MM.1S (cell line): Measurements from ENCODE around the gene TMCC1.

ENCODE experiments used
- DNase-seq: peaks from one replicate; pipeline ENCODE4 v3.0.0-alpha.2; 2015
- H2AFZ ChIP-seq: fragments of 300-600 bp; sonication (generic); 2 replicates; pipeline ENCODE4 v1.6.0; 2016; ENCODE audit warnings: antibody characterized with exemption, low read length
- H3F3A ChIP-seq: fragments of 300-600 bp; sonication (generic); 2 replicates; pipeline ENCODE4 v1.6.1; 2016; ENCODE audit warnings: mild to moderate bottlenecking, antibody characterized with exemption, low read length, moderate library complexity, mixed read lengths; ENCODE audit not compliant: insufficient read depth
- H3K27ac ChIP-seq: fragments of 300-600 bp; sonication (generic); 2 replicates; pipeline ENCODE4 v1.5.1; 2016; ENCODE audit warnings: mild to moderate bottlenecking, low read length
- H3K27me3 ChIP-seq: fragments of 300-600 bp; sonication (generic); replicated peaks from 2 replicates; pipeline ENCODE4 v1.6.0; 2016; ENCODE audit warnings: low read length; ENCODE audit not compliant: insufficient read depth
- H3K36me3 ChIP-seq: fragments of 300-600 bp; sonication (generic); replicated peaks from 2 replicates; pipeline ENCODE4 v1.6.1; 2016; ENCODE audit warnings: mild to moderate bottlenecking, low read length, mixed read lengths; ENCODE audit not compliant: insufficient read depth
- H3K4me1 ChIP-seq: fragments of 300-600 bp; sonication (generic); 2 replicates; pipeline ENCODE4 v1.6.1; 2016; ENCODE audit warnings: low read length, mixed read lengths
- H3K4me2 ChIP-seq: fragments of 300-600 bp; sonication (generic); 2 replicates; pipeline ENCODE4 v1.6.0; 2016; ENCODE audit warnings: low read depth, low read length
- H3K4me3 ChIP-seq: fragments of 300-600 bp; sonication (generic); 2 replicates; pipeline ENCODE4 v1.5.1; 2016; ENCODE audit warnings: low read length, mixed read lengths
- H3K79me2 ChIP-seq: fragments of 300-600 bp; sonication (generic); 2 replicates; pipeline ENCODE4 v1.6.1; 2016; ENCODE audit warnings: mixed run types, low read length, mixed read lengths
- H3K9ac ChIP-seq: fragments of 300-600 bp; sonication (generic); 2 replicates; pipeline ENCODE4 v1.6.1; 2016; ENCODE audit warnings: low read length, mixed read lengths
- H3K9me2 ChIP-seq: fragments of 300-600 bp; sonication (generic); replicated peaks from 2 replicates; pipeline ENCODE4 v1.6.1; 2016; ENCODE audit warnings: mild to moderate bottlenecking, low read length, mixed read lengths; ENCODE audit not compliant: insufficient read depth
- H3K9me3 ChIP-seq: fragments of 300-600 bp; sonication (generic); replicated peaks from 2 replicates; pipeline ENCODE4 v1.6.1; 2016; ENCODE audit warnings: mild to moderate bottlenecking, low read length, mixed read lengths; ENCODE audit not compliant: insufficient read depth
- H4K20me1 ChIP-seq: fragments of 300-600 bp; sonication (generic); 2 replicates; pipeline ENCODE4 v1.6.1; 2016; ENCODE audit warnings: mild to moderate bottlenecking, low read length, moderate library complexity, mixed read lengths; ENCODE audit not compliant: insufficient read depth
- EZH2 ChIP-seq: fragments of 300-600 bp; sonication (generic); optimal IDR thresholded peaks from 2 replicates; pipeline ENCODE3; 2017; ENCODE audit warnings: low read depth, mild to moderate bottlenecking, antibody characterized with exemption, low read length, mixed read lengths
- EZH2phosphoT487 ChIP-seq: fragments of 300-600 bp; sonication (generic); IDR thresholded peaks from 2 replicates; pipeline ENCODE4 v1.6.1; 2018; ENCODE audit warnings: antibody characterized with exemption, low read length
- TF ChIP-seq, protein P1 (sequence below): fragments of 300-600 bp; sonication (generic); IDR thresholded peaks from 2 replicates; pipeline ENCODE4 v1.5.1; 2016; ENCODE audit warnings: antibody characterized with exemption, low read length, mixed read lengths

The TMCC1 gene

DNA sequence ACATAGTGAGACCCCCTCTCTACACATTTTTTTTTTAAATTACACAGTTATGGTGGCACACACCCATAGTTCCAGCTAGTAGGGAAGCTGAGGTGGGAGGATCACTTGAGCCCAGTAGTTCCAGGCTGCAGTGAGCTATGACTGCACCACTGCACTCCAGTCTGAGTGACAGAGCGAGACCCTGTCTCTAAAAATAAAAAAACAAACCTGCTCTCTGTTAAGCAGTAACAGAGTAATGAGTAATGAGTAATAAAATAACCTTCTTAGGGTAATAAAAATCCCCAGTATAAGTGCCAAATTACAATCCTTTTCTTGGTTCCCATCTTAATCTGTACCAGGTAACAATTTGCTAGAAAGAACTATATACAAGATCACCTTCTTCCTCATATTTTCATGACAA is 221.1 kb downstream of the TMCC1 start:
- Histone ChIP-seq H3K27me3 (no peaks in the 10 kb centered on the region), H3K4me2 (no peak overlapping the region), H3K9me2 (no peaks in the 10 kb centered on the region), H3K4me1 (no peaks in the 10 kb centered on the region), H3K79me2 (no peaks in the 10 kb centered on the region), H3F3A (no peaks in the 10 kb centered on the region), H4K20me1 (no peaks in the 10 kb centered on the region), H3K27ac (no peak overlapping the region), H3K36me3 (no peaks in the 10 kb centered on the region), H2AFZ (no peak overlapping the region), H3K9ac (no peak overlapping the region), H3K4me3 (no peak overlapping the region), H3K9me3 (no peaks in the 10 kb centered on the region)
- no peak for DNase-seq
- no peak for TF ChIP-seq EZH2
- TF ChIP-seq, protein P1, sequence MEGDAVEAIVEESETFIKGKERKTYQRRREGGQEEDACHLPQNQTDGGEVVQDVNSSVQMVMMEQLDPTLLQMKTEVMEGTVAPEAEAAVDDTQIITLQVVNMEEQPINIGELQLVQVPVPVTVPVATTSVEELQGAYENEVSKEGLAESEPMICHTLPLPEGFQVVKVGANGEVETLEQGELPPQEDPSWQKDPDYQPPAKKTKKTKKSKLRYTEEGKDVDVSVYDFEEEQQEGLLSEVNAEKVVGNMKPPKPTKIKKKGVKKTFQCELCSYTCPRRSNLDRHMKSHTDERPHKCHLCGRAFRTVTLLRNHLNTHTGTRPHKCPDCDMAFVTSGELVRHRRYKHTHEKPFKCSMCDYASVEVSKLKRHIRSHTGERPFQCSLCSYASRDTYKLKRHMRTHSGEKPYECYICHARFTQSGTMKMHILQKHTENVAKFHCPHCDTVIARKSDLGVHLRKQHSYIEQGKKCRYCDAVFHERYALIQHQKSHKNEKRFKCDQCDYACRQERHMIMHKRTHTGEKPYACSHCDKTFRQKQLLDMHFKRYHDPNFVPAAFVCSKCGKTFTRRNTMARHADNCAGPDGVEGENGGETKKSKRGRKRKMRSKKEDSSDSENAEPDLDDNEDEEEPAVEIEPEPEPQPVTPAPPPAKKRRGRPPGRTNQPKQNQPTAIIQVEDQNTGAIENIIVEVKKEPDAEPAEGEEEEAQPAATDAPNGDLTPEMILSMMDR = no peak
- TF ChIP-seq EZH2phosphoT487 = no peak

DNA sequence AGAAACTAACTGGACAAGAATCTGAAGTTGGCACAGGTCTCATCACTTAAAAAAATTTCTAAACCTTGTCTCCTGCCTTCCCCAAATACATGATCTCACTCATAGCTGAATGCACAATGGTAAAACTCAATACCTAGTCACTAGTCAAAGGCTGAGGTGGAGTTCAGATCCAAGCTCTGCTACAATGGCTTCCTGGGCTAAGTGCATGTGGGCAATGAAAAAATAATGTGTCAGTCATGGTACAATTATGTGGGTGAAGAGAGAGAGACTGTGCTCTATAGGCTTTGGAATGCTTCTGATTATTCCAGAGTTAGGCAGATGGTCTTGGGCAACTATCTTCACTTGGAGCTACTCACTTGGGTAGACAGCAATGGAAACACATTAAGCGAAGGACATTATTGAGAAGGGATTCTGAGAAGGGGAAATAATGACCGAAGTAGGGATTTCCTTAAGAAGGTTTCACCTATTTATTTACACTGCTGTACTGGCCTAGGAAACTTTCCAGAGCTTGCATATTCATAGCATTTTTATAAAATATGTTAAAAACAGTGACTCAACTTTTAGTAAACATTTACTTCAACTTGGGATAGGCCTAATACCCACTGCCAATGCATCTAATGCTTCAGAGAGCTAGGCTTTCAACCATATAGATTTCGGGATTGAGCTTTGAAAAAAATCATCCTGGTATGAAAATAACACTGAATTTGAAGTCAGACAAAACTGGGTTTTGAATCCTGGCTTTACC is 228.3 kb downstream of the TMCC1 start:
- Histone ChIP-seq H3K27ac (no peak overlapping the region), H3K4me2 (no peak overlapping the region), H4K20me1 (no peaks in the 10 kb centered on the region), H3K4me1 (no peaks in the 10 kb centered on the region), H2AFZ (no peak overlapping the region), H3K27me3 (no peaks in the 10 kb centered on the region), H3F3A (no peaks in the 10 kb centered on the region), H3K4me3 (no peak overlapping the region), H3K9me3 (no peaks in the 10 kb centered on the region), H3K9me2 (no peaks in the 10 kb centered on the region), H3K9ac (no peak overlapping the region), H3K79me2 (no peaks in the 10 kb centered on the region), H3K36me3 (no peaks in the 10 kb centered on the region)
- DNase-seq = no peak
- TF ChIP-seq, protein P1 = no peak
- TF ChIP-seq EZH2phosphoT487 (no peak), EZH2 (no peak)

DNA sequence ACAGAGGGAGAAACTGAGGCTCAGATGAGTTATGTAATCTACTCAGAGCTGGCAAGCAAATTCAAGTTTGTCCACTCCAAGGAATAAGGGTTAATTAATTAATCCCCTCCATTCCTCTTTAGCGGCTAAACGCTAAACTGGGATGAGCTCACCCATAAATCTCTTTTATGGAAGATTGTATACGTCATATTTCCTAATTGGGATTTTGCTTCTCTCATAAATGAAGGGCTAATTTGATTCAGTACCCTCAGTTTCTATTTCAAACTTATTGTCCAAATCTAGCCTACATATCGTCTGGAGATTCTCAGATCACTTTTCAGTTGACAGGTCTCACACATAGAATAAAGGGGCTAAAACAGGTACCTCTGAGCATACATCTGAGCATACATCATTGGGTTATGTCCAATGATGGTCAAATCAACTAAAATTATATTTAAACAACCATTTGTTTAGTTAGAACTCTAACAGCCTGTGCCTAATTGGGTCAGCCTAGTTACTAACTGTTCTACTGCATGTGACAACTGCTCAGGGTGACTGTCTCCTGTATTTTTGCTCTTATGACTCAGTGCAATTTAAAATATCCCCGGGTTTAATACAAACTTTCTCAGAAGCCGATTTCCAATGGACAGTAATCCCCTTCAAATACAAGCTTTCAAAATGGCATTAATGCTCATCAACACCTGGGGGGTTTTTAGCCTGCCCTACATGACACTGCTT is 229.4 kb downstream of the TMCC1 start:
- Histone ChIP-seq H3K9ac (no peak overlapping the region), H3K9me2 (no peaks in the 10 kb centered on the region), H3K79me2 (no peaks in the 10 kb centered on the region), H3K4me2 (no peak overlapping the region), H3K4me1 (no peaks in the 10 kb centered on the region), H3K27me3 (no peaks in the 10 kb centered on the region), H4K20me1 (no peaks in the 10 kb centered on the region), H3F3A (no peaks in the 10 kb centered on the region), H3K9me3 (no peaks in the 10 kb centered on the region), H3K4me3 (no peak overlapping the region), H3K27ac (no peak overlapping the region), H2AFZ (no peak overlapping the region), H3K36me3 (no peaks in the 10 kb centered on the region)
- TF ChIP-seq EZH2phosphoT487 = no peak
- TF ChIP-seq, protein P1 = no peak
- TF ChIP-seq EZH2 = no peak
- DNase-seq = no peak
